HG02970 (cell line): Measurements from ENCODE around the gene TMCO5A.

Source experiments
- ATAC-seq: cut with Tn5 transposase; IDR thresholded peaks from one replicate; pipeline ENCODE4 v1.9.1; 2021; ENCODE audit warnings: mild to moderate bottlenecking, moderate library complexity, moderate number of reproducible peaks; ENCODE audit not compliant: unreplicated experiment, low FRiP score

TMCO5A gene

GRCh38 chr15:37934340-37934739 is at the start of gene TMCO5A:
TSS of gene TMCO5A (plus strand) at chr15:37934640. CDS start at chr15:37936324, 1,684 bp downstream.
- ATAC-seq, result no peak

- no peak for ATAC-seq
These were observed 48.8 kb upstream of the TMCO5A start for GRCh38 chr15:37885651-37886050.

- ATAC-seq, result no peak
These were observed 46.1 kb upstream of the TMCO5A start for GRCh38 chr15:37888356-37888755.

GRCh38 chr15:37891766-37892368 is 42.6 kb upstream of the TMCO5A start:
- no peak for ATAC-seq

- ATAC-seq, result no peak
These were observed 41.1 kb upstream of the TMCO5A start for GRCh38 chr15:37893309-37893708.

- ATAC-seq, result no peak
These were observed 36.1 kb upstream of the TMCO5A start for GRCh38 chr15:37898362-37898761.

- ATAC-seq, result no peak
These were observed 33.9 kb upstream of the TMCO5A start for GRCh38 chr15:37900326-37901221.

GRCh38 chr15:37902126-37902525 is 32.3 kb upstream of the TMCO5A start:
- ATAC-seq, result no peak

GRCh38 chr15:37903919-37904625 is 30.4 kb upstream of the TMCO5A start:
- no peak for ATAC-seq

GRCh38 chr15:37907136-37907535 is 27.3 kb upstream of the TMCO5A start:
- ATAC-seq, result no peak

- ATAC-seq, result no peak
These were observed 12.7 kb upstream of the TMCO5A start for GRCh38 chr15:37921527-37922385.

GRCh38 chr15:37926136-37926535 is 8.3 kb upstream of the TMCO5A start:
- ATAC-seq, result no peak

GRCh38 chr15:37929238-37929637 is 5.2 kb upstream of the TMCO5A start:
- ATAC-seq, result no peak

- no peak for ATAC-seq
These were observed 3.1 kb upstream of the TMCO5A start for GRCh38 chr15:37931321-37931720.

GRCh38 chr15:37931868-37932267 is 2.6 kb upstream of the TMCO5A start:
- no peak for ATAC-seq

GRCh38 chr15:37932549-37932948 is 1.9 kb upstream of the TMCO5A start:
- no peak for ATAC-seq

- no peak for ATAC-seq
These were observed 774 bp upstream of the TMCO5A start for GRCh38 chr15:37933666-37934065.

- no peak for ATAC-seq
These were observed 6.4 kb downstream of the TMCO5A start for GRCh38 chr15:37940876-37941275.

GRCh38 chr15:37941779-37942178 is 7.3 kb downstream of the TMCO5A start:
- ATAC-seq, result no peak

GRCh38 chr15:37951999-37952398 is 17.6 kb downstream of the TMCO5A start:
- ATAC-seq, result no peak
